AG08395 (cell line): ENCODE data around the gene NR1I2.

Source experiments
- DNase-seq: peaks from one replicate; pipeline ENCODE4 v3.0.0; 2012; ENCODE audit warnings: mixed read lengths, low spot score

NR1I2 gene

GRCh38 chr3:119779731-119780383 is 2.0 kb upstream of the NR1I2 start:
- no peak for DNase-seq

- DNase-seq, result no peak
Observed at GRCh38 chr3:119782460-119782859, 559 bp downstream of the NR1I2 start.

GRCh38 chr3:119783255-119783654 is 1.4 kb downstream of the NR1I2 start:
- DNase-seq, result no peak

DNA sequence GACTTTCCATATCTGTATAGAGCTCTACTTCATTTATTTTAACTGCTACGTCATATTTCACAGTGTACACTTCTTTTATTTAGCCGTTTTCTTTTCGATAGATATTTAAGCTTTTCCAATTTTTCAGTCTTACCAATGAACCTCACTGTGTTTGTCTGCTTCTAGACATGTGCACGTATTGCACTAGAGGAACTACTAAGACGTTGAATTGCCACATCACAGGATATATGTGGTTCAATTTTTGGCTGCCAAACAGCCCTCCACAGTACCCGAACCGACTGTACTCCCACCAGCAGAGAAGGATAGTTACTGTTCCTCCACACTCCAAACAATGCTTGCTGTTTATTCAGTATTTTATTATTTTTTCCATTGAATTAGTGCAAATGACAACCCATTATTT is 2.0 kb downstream of the NR1I2 start:
- DNase-seq, result no peak

GRCh38 chr3:119786409-119786808 is 4.5 kb downstream of the NR1I2 start:
- DNase-seq, result no peak

DNA sequence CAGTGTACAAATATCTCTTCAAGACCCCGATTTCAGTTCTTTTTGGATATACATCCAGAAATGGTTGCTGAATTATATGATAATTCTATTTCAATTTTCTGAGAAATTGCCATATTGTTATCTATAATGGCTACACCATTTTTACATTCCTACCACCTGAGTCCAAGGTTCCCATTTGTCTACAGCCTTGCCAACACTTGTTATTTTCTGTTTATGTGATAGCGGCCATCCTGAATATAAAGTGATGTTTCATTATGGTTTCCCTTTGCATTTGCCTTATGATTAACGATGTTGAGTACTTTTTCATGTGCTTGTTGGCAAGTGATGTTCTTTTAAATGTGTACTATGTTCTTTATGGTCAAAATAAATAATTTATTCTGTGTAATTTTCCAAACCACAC is 8.5 kb downstream of the NR1I2 start:
- DNase-seq, result no peak

DNA sequence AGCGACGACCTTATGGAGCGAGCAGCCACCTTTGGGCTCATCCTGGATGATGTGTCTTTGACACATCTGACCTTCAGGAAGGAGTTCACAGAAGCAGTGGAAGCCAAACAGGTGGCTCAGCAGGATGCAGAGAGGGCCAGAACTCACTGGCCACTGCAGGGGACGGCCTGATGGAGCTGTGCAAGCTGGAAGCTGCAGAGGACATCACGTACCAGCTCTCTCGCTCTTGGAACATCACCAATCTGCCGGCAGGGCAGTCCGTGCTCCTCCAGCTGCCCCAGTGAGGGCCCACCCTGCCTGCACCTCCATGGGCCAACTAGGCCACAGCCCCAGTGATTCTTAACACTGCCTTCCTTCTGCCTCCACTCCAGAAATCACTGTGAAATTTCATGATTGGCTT is 10.4 kb downstream of the NR1I2 start:
- no peak for DNase-seq

- DNase-seq, result no peak
Observed at GRCh38 chr3:119794401-119794800, 12.5 kb downstream of the NR1I2 start.

DNA sequence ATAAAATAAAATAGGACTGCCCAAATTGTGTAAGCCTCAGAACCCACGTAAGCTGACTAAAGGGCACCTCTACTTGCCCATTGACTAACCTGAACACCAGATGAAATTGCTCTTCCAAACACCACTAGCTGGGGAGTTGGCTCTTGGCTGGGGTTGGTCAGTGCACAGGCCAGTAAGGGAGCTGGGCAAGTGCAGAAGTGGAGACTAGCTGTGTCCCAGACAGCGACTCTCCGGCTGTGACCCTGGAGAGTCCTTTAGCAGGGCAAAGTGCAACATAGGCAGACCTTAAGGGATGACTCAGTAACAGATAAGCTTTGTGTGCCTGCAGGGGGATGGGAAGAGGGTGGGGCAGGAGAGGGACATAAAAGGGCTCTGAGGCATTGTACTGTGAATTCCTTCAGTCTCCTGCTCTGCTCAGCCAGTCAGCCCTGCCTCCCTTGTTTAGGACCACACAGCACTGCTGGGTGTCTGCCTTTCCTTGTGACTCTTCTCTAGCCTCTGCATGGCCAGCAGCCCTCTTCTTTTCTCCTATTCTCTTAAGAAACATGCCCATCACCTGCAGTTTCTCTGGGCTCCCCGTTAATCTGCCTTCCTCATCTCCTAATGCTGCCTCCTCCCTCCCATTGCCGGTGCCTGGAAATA is 13.2 kb downstream of the NR1I2 start:
- DNase-seq, result peak; percentile 17

- DNase-seq, result no peak
Observed at GRCh38 chr3:119795849-119796248, 13.9 kb downstream of the NR1I2 start.

DNA sequence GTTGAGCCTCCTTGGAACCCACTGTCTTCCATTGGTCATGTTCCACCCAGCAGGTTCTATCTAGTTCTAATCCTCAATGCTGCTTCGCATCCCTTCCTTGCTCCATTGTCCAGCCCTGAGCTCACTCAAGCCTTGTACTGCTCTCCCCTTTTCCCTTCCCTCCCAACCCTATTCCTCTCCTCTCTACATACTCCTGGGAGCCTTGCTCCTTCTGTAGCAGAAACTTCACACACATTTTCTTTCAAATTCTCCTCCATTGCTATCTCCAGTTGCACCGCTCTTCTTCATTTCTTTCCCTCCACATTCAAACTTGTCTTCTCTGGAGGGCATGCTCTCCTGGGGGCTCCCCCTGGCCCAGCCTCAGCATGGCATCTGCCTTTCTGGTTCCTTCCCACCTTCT is 14.5 kb downstream of the NR1I2 start:
- no peak for DNase-seq

DNA sequence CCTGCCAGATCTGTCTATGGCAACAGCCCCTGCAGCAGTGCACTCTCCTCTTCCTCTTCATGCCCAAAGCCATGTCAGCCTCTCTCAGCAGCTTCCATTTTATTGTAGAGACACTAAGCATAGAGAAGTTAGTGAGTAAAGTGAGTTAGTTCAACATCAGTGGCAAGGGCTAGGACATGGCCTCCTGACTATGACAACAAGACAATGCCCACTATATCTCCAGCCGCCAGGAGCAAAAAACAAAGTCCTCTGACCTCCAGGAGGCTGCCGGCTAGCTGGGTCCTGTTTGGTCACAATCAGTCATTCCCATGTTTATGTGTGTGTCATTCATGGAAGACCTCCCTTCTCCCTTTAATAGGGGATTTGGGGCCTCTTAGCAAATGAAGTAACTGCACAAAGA is 14.9 kb downstream of the NR1I2 start:
- no peak for DNase-seq

DNA sequence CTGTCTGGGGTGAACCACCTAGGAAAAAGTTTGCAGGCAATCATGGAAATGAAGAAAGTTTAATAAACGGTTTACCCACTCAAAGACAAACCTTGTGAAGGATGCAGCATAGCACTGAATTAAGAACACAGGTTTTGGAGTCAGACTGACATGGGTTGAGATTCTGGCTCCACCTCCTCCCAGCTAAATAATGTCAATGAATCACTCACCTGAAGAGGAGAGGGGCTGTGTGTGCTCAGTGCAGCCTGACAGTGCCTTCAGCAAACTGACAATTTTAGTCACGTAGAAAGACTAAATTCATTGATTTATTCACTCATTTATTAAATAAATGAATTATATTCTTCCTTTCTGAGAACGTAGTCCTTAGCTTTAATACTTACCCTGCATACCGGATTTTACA is 18.9 kb downstream of the NR1I2 start:
- no peak for DNase-seq

DNA sequence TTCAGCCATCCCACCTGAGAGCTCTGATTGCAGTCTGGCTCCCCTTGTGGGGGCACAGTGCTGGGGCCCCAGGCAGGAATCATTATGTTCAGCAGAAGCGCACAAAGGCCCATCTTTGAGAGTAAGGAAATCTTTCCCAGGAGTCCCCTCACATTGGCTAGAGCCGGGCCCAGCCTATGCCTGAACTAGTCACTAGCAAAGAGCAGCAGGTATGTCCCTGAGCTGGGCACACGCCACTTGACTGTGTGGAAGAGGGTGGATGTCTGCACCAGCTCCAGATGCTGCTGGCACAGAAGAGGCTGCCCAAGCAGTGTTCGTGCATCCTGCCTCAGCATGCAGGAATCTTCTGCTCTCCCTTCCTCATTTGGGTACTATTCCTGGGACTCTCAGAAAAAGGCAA is 26.3 kb downstream of the NR1I2 start:
- DNase-seq, result no peak

GRCh38 chr3:119808843-119809242 is 26.9 kb downstream of the NR1I2 start:
- no peak for DNase-seq

GRCh38 chr3:119809249-119810017 is 27.5 kb downstream of the NR1I2 start:
- no peak for DNase-seq

GRCh38 chr3:119810018-119810435 is 28.1 kb downstream of the NR1I2 start:
- peak; percentile 35 for DNase-seq

DNA sequence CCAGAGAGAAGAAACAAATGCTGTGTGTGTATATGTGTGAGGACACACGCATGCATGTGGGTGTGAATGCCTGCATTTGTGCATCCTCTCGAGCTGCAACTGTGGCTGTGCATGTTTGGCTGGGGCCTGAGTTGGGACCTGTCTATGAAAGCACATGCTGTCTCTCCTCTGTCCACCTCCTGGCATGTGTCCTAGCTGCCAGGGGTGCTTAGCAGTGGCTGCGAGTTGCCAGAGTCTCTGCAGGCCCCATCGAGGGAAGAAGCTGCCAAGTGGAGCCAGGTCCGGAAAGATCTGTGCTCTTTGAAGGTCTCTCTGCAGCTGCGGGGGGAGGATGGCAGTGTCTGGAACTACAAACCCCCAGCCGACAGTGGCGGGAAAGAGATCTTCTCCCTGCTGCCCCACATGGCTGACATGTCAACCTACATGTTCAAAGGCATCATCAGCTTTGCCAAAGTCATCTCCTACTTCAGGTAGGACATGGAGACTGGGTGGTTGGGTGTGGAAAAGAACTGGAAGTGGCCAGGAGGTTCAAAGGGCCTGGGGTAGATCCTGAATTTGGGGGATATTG is 30.7 kb downstream of the NR1I2 start:
- DNase-seq, result no peak

GRCh38 chr3:119815716-119816115 is 33.8 kb downstream of the NR1I2 start:
- no peak for DNase-seq

DNA sequence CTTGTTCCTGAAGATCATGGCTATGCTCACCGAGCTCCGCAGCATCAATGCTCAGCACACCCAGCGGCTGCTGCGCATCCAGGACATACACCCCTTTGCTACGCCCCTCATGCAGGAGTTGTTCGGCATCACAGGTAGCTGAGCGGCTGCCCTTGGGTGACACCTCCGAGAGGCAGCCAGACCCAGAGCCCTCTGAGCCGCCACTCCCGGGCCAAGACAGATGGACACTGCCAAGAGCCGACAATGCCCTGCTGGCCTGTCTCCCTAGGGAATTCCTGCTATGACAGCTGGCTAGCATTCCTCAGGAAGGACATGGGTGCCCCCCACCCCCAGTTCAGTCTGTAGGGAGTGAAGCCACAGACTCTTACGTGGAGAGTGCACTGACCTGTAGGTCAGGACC is 35.2 kb downstream of the NR1I2 start:
- no peak for DNase-seq

DNA sequence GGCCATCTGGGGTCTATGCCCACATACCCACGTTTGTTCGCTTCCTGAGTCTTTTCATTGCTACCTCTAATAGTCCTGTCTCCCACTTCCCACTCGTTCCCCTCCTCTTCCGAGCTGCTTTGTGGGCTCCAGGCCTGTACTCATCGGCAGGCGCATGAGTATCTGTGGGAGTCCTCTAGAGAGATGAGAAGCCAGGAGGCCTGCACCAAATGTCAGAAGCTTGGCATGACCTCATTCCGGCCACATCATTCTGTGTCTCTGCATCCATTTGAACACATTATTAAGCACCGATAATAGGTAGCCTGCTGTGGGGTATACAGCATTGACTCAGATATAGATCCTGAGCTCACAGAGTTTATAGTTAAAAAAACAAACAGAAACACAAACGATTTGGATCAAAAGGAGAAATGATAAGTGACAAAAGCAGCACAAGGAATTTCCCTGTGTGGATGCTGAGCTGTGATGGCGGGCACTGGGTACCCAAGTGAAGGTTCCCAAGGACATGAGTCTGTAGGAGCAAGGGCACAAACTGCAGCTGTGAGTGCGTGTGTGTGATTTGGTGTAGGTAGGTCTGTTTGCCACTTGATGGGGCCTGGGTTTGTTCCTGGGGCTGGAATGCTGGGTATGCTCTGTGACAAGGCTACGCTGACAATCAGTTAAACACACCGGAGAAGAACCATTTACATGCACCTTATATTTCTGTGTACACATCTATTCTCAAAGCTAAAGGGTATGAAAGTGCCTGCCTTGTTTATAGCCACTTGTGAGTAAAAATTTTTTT is 35.9 kb downstream of the NR1I2 start:
- DNase-seq, result no peak

GRCh38 chr3:119818937-119819336 is 37.0 kb downstream of the NR1I2 start:
- no peak for DNase-seq
